ENCODE data around the gene HPF1.

Gene HPF1

DNA sequence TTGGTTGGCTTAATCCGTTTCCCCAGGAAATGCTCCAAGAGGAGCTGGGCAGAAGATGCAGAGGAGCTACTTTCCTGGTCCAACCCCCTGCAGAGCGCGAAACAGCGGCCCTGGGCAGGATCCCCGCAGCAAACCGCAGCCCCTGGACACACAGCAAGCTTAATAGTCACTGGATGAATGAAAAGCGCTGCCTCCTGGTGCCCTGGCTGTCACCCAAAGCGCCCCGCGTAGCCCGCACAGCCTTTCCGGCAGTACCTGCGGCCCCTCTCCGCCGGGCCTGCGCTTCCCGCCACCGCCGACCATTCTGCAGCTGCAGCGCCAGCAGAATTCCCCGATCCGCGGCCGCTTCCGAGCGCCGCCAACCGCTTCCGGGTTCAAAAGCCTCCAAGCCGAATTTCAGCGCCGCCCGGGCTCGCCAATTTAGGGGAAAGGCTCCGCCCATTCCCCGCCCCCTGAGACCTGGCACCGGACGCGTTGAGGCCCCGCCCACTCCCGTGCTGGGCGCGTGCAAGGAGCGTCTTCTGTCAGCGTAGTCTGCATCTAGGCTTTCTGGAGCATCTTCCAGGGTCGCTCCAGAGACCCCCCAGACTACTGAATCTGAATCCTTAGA lies at the start of gene HPF1:
Gene HPF1 (minus strand): TSS at position 370 of the 610 bp plus-strand sequence. CDS start 67 bp downstream, at position 303.
- TF ChIP-seq, protein P1, sequence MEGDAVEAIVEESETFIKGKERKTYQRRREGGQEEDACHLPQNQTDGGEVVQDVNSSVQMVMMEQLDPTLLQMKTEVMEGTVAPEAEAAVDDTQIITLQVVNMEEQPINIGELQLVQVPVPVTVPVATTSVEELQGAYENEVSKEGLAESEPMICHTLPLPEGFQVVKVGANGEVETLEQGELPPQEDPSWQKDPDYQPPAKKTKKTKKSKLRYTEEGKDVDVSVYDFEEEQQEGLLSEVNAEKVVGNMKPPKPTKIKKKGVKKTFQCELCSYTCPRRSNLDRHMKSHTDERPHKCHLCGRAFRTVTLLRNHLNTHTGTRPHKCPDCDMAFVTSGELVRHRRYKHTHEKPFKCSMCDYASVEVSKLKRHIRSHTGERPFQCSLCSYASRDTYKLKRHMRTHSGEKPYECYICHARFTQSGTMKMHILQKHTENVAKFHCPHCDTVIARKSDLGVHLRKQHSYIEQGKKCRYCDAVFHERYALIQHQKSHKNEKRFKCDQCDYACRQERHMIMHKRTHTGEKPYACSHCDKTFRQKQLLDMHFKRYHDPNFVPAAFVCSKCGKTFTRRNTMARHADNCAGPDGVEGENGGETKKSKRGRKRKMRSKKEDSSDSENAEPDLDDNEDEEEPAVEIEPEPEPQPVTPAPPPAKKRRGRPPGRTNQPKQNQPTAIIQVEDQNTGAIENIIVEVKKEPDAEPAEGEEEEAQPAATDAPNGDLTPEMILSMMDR (IDR thresholded peaks at IDR 0.05), result no peak

DNA sequence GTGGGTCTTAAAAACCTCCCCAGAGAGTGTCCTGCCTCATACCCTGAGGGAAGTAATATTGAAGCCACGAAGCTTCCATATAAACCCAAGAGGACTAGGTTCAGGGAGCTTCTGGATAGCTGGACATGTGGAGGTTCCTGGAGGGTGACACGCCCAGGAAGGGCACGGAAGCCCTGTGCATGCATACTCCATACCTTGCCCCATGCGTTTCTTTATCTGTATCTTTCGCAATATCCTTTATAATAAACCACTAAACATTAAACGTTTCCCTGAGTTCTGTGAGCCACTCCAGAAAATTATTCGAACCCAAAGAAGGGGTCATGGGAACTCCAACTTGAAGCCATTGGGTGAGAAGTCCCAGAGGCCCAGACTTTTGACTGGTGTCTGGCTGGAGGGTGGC lies 45.7 kb upstream of the HPF1 start:
- TF ChIP-seq, protein P1 (IDR thresholded peaks at IDR 0.05), result no peak

DNA sequence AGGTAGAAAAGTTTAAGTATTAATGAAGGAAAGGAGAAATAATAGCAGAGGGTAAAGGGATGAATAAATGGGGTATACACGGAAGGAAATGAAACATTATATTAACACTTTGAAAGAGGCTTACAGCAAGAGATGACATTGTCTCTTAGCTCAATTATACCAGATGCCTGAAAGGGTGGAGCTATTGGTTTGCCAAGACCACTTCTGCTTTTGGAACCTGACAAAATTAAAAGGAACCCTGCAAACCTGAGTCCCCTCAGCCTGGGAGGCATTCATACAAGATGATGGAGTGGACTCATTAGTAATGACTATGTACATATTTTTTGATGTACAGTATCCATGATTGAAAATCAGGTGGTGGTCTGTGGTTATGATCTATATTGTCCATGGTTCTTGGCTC lies 45.1 kb upstream of the HPF1 start:
- TF ChIP-seq, protein P1 (IDR thresholded peaks at IDR 0.05), result no peak

DNA sequence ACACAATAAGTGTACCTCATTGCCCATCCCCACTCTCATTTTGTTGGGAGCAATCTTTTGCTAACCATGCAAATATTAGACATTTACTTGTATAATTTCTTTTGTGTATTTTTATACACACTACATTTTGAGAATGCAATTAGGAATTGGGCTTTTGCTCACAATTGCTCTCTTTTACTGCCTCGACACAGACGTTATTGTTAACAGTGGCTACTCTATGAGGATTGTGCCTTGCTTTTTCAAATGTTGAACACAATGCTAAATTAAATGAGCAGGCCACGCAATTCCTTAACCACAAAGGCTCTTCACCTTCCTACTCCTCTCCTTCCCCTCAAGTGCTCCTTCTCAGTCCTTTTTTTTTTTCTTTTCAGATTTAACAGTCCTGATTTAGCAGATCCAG lies 42.8 kb upstream of the HPF1 start:
- TF ChIP-seq, protein P1 (IDR thresholded peaks at IDR 0.05), result no peak

DNA sequence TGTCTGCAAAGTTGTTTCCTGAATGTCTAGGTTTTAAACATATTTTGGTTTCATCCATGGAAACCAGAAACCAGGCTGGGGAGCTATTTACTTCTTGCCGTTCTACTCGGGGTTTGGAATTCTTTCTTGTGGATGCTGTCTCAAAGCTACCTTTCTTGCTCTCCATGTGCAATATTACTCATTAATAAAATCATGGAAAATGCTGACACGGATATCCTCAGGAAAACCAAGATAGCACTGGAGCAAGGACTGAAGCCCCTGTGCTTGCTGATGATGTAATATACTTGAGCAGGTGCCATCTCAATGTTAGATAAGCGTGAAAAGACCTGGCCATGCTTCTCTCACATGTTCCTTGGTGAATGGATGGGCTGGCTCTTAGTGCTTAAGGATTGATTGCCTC lies 41.5 kb upstream of the HPF1 start:
- TF ChIP-seq, protein P1 (IDR thresholded peaks at IDR 0.05), result no peak

DNA sequence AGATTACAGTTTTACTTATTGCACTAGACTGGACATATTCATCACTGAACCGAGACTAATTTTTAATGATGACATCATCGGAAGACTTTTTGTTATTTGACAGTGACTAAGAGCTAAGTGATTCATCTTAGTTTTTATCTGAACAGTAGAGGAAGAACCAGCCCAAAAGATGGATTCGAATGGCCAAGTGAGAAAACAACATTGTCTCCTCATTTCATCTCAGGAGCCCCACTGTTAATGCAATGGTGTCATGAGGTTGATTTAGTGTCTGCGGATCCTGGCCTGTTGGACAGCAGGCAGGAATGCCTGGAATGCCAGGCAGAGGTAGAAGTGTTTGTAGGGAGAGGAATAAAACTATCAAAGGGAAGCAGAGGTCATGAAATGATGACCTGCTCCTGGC lies 37.8 kb upstream of the HPF1 start:
- TF ChIP-seq, protein P1 (IDR thresholded peaks at IDR 0.05), result no peak

DNA sequence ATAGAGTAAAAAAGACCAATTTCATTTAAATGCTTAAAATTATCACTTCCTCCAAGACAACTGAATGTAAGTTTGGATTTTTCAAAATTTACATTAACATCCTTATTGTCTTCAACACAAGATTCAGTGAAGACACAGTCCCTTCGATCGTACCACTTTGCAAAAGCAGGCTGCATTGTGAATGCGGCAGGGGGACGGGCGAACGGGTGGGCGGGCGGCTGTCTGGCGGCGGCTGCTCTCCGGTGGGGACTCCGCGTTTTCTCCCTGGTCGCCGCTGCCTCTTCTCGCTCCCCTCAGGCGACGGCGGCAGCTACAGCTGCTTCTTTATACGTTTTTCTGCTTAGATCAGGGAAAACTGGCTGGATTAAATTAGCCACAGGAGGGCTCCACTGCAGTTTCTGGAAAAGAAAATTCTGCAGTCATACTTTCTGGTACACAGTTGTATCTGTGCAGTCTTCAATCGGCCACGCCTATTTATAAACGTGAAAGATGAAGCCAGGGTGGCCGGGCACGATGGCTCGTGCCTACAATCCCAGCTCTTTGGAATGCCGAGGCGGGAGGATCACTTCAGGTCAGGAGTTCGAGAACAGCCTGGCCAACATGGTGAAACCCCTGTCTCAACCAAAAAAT lies 33.9 kb upstream of the HPF1 start:
- TF ChIP-seq, protein P1 (IDR thresholded peaks at IDR 0.05), result peak; percentile 66

Measured in LNCAP (cell line).